ENCODE results near the gene PLVAP.

Gene PLVAP, protein sequence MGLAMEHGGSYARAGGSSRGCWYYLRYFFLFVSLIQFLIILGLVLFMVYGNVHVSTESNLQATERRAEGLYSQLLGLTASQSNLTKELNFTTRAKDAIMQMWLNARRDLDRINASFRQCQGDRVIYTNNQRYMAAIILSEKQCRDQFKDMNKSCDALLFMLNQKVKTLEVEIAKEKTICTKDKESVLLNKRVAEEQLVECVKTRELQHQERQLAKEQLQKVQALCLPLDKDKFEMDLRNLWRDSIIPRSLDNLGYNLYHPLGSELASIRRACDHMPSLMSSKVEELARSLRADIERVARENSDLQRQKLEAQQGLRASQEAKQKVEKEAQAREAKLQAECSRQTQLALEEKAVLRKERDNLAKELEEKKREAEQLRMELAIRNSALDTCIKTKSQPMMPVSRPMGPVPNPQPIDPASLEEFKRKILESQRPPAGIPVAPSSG

DNA sequence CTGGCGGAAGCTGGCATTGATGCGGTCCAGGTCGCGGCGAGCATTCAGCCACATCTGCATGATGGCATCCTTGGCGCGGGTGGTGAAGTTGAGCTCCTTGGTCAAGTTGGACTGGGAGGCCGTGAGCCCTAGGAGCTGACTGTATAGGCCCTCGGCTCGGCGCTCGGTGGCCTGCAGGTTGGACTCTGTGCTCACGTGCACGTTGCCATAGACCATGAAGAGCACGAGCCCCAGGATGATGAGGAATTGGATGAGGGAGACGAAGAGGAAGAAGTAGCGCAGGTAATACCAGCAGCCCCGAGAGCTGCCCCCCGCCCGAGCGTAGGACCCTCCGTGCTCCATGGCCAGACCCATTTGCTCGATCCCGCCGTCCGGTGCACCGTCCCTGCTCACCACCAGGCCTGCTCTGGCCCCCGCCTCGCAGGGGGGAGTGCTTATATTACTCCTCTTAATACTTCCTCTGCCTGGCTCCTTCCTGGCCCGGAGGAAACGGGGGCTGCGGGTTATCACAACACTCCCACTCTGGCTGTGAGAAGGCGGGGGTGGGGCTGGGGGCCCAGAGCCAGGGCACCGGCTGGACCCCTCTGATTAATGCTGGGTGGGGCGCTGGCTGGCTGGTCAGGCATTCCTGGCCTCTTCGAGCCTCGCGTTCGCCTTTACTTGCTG is at the start of gene PLVAP:
TSS of gene PLVAP (minus strand) at position 408 of the 666 bp plus-strand sequence. CDS start at position 354, 54 bp downstream.
- Histone ChIP-seq H3K9me3 (ENCODE audit: control insufficient read depth in 1 of 2, low read length in 2 of 2) (no peaks in the 10 kb centered on the region), H3K4me1 (ENCODE audit: control insufficient read depth in 1 of 2, insufficient read depth in 2 of 2, low read length in 2 of 2) (peaks cover 0 to 8% of the 10 kb centered on the region in 2 donors), H3K36me3 (ENCODE audit: control insufficient read depth in 1 of 2, insufficient read depth in 2 of 2, low read length in 2 of 2) (no peaks in the 10 kb centered on the region), H3K4me3 (ENCODE audit: low read depth in 1 of 2, low read length in 2 of 2) (peak within 1 kb of the TSS in 1 of 2 donors; percentile 43), H3K27me3 (ENCODE audit: control insufficient read depth in 1 of 2, insufficient read depth in 2 of 2, low read length in 2 of 2) (no peaks in the 10 kb centered on the region), H3K27ac (ENCODE audit: low read depth, low read length) (peak within 1 kb of the TSS; percentile 20), H3K9ac (ENCODE audit: low read depth in 1 of 2, low read length in 2 of 2) (no peak within 1 kb of the TSS)

DNA sequence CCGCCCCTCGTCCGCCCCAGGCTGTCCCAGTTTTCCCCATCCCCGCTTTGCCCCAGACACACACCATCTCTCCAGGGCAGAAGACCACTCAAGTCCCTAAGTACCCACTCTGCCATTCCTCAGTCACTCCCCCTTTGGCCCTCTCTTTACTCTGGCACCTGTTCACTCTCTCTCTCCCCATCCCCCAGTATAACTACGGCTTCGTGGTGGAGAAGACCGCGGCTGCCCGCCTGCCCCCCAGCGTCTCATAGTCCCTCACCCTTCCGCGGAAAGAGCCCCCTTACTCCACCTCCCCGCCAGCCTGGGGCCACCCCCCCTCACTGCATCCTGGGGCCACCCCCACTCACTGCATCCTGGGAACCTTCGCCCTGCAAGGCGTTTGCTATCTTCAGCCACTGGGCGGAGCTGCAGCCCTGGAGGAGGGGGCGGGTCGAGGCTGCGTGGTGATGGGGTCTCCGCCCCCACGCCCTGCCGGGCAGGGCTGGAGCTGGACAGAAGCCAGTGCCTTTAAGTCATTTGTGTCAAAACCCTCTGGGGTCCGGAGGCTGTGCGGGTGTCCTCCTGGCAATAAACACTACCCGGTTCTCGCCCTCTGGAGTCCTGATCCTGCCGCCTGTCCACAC is 47.7 kb upstream of the PLVAP start:
- Histone ChIP-seq H3K36me3 (ENCODE audit: control insufficient read depth in 1 of 2, insufficient read depth in 2 of 2, low read length in 2 of 2) (peaks cover 0 to 7% of the 10 kb centered on the region in 2 donors), H3K4me1 (ENCODE audit: control insufficient read depth in 1 of 2, insufficient read depth in 2 of 2, low read length in 2 of 2) (peaks cover 7% of the 10 kb centered on the region in 2 donors), H3K9me3 (ENCODE audit: control insufficient read depth in 1 of 2, low read length in 2 of 2) (no peaks in the 10 kb centered on the region), H3K27ac (ENCODE audit: low read depth, low read length) (no peak overlapping the region), H3K4me3 (ENCODE audit: low read depth in 1 of 2, low read length in 2 of 2) (no peak overlapping the region), H3K9ac (ENCODE audit: low read depth in 1 of 2, low read length in 2 of 2) (no peak overlapping the region), H3K27me3 (ENCODE audit: control insufficient read depth in 1 of 2, insufficient read depth in 2 of 2, low read length in 2 of 2) (no peaks in the 10 kb centered on the region)

DNA sequence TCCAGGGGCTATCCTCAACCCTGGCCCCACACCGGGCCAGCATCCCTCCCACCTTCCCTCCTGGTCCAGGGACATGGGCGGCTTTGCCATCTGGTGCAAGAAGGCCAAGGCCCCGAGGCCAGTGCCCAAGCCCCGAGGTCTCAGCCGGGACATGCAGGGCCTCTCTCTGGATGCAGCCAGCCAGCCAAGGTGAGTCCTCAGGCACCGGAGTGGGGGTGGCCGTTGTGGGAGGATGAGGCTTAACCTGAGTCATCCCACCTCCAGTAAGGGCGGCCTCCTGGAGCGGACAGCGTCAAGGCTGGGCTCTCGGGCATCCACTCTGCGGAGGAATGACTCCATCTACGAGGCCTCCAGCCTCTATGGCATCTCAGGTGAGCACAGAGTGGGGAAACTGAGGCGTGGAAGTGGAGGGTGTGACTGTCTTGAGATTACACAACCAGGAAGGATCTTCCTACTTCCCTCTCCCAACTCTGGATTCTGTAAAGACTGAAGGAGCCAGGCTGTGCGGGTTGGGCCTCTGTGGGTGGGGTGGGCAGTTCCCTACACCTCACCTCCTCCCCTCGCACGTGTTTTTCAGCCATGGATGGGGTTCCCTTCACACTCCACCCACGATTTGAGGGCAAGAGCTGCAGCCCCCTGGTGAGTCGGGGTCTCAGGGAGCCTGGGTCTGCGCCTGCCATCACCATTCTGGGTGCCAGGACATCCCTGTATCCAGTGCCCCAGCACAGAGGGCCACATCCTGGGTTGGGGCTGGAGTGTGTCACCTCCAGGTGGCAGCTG is 46.5 kb upstream of the PLVAP start:
- H3K27me3 ChIP-seq (ENCODE audit: control insufficient read depth in 1 of 2, insufficient read depth in 2 of 2, low read length in 2 of 2): no peaks in the 10 kb centered on the region
- H3K27ac ChIP-seq (ENCODE audit: low read depth, low read length): no peak overlapping the region
- no peak overlapping the region for H3K9ac ChIP-seq (ENCODE audit: low read depth in 1 of 2, low read length in 2 of 2)
- H3K36me3 ChIP-seq (ENCODE audit: control insufficient read depth in 1 of 2, insufficient read depth in 2 of 2, low read length in 2 of 2): peaks cover 0 to 7% of the 10 kb centered on the region in 2 donors
- no peaks in the 10 kb centered on the region for H3K9me3 ChIP-seq (ENCODE audit: control insufficient read depth in 1 of 2, low read length in 2 of 2)
- H3K4me1 ChIP-seq (ENCODE audit: control insufficient read depth in 1 of 2, insufficient read depth in 2 of 2, low read length in 2 of 2): peaks cover 12 to 13% of the 10 kb centered on the region in 2 donors
- H3K4me3 ChIP-seq (ENCODE audit: low read depth in 1 of 2, low read length in 2 of 2): no peak overlapping the region

DNA sequence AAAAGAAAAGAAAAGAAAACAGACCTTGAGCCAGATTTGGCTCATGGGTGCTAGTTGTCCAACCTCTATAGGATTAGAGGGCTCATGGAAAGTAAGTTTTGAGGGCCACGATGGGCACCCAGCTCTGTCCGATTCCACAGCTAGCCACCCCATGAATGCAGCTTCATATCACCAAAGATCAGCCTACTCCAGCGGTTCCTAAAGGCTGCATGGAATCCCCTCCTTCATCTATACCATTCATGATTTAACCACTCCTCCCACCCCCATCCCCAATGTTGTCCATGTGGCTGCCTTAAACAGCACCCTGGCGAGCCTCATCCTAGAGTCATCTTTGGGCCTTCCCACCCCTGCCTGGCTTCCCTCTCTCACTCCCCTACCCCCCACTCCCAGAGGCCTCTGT is 44.8 kb upstream of the PLVAP start:
- Histone ChIP-seq H3K4me1 (ENCODE audit: control insufficient read depth in 1 of 2, insufficient read depth in 2 of 2, low read length in 2 of 2) (peaks cover 12 to 13% of the 10 kb centered on the region in 2 donors), H3K27me3 (ENCODE audit: control insufficient read depth in 1 of 2, insufficient read depth in 2 of 2, low read length in 2 of 2) (no peaks in the 10 kb centered on the region), H3K9me3 (ENCODE audit: control insufficient read depth in 1 of 2, low read length in 2 of 2) (no peaks in the 10 kb centered on the region), H3K4me3 (ENCODE audit: low read depth in 1 of 2, low read length in 2 of 2) (no peak overlapping the region), H3K9ac (ENCODE audit: low read depth in 1 of 2, low read length in 2 of 2) (no peak overlapping the region), H3K27ac (ENCODE audit: low read depth, low read length) (no peak overlapping the region), H3K36me3 (ENCODE audit: control insufficient read depth in 1 of 2, insufficient read depth in 2 of 2, low read length in 2 of 2) (peaks cover 0 to 7% of the 10 kb centered on the region in 2 donors)

DNA sequence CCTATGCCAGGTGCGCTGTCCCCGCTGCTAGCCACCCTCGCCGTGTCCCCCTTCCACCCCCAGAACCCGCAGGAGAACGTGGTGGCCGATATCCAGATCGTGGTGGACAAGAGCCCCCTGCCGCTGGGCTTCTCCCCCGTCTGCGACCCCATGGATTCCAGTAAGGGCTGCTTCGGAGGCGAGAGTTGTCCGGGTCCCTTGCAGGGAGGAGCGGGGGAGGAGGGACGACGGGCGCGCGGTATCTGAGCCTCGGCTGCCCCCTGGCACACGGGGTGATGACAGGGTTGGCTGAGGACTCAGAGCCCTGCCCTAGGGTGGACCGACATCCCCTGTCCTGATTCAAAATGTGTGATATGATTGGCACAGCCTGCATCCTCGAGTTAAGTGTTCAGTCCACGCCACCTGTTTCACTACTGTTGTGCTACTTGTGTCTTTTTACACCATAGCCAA is 43.4 kb upstream of the PLVAP start:
- peaks cover 0 to 7% of the 10 kb centered on the region in 2 donors for H3K36me3 ChIP-seq (ENCODE audit: control insufficient read depth in 1 of 2, insufficient read depth in 2 of 2, low read length in 2 of 2)
- H3K4me1 ChIP-seq (ENCODE audit: control insufficient read depth in 1 of 2, insufficient read depth in 2 of 2, low read length in 2 of 2): peaks cover 12 to 13% of the 10 kb centered on the region in 2 donors
- no peaks in the 10 kb centered on the region for H3K9me3 ChIP-seq (ENCODE audit: control insufficient read depth in 1 of 2, low read length in 2 of 2)
- H3K27ac ChIP-seq (ENCODE audit: low read depth, low read length): no peak overlapping the region
- peak overlapping the region; percentile 89 to 91 for H3K4me3 ChIP-seq (ENCODE audit: low read depth in 1 of 2, low read length in 2 of 2)
- no peaks in the 10 kb centered on the region for H3K27me3 ChIP-seq (ENCODE audit: control insufficient read depth in 1 of 2, insufficient read depth in 2 of 2, low read length in 2 of 2)
- peak overlapping the region; percentile 69 to 77 for H3K9ac ChIP-seq (ENCODE audit: low read depth in 1 of 2, low read length in 2 of 2)

DNA sequence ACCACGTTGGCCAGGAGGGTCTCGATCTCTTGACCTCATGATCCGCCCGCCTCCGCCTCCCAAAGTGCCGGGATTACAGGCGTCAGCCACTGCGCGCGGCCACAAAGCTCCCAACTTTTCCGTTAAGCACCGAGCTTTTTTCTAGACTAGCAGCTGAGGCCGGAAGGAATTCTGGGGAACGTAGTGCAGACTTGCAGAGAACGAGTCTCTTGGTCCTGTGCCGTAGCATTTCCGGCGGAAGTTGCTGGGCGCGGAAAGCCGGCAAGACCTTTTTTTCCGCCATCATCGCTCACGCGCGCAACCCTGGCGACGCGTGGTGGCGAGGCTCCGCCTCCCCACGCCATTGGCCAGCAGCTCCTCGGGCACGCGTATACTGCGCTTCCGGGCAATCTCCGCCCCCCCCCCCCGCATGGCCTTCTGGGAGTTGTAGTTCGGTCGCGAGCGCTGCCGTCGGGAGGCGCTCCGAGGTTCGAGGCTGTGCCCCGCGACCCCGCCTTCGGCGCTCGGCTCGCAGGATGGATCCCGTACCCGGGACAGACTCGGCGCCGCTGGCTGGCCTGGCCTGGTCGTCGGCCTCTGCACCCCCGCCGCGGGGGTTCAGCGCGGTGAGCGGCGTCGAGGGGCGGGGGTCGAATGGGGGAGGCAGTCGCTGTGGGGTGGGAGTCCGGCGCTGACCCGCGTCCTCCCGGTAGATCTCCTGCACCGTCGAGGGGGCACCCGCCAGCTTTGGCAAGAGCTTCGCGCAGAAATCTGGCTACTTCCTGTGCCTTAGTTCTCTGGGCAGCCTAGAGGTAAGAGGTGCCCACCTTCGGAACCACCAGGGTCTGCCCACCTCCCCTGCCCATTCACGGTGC is 42.7 kb upstream of the PLVAP start, which contains the start of gene MVB12A:
TSS of gene MVB12A (plus strand) at position 427 of the 854 bp plus-strand sequence. CDS start at position 516, 89 bp downstream.
- Histone ChIP-seq H3K27me3 (ENCODE audit: control insufficient read depth in 1 of 2, insufficient read depth in 2 of 2, low read length in 2 of 2) (no peaks in the 10 kb centered on the region), H3K9ac (ENCODE audit: low read depth in 1 of 2, low read length in 2 of 2) (peak within 1 kb of the TSS; percentile 69 to 77), H3K4me1 (ENCODE audit: control insufficient read depth in 1 of 2, insufficient read depth in 2 of 2, low read length in 2 of 2) (peaks cover 12 to 13% of the 10 kb centered on the region in 2 donors)

DNA sequence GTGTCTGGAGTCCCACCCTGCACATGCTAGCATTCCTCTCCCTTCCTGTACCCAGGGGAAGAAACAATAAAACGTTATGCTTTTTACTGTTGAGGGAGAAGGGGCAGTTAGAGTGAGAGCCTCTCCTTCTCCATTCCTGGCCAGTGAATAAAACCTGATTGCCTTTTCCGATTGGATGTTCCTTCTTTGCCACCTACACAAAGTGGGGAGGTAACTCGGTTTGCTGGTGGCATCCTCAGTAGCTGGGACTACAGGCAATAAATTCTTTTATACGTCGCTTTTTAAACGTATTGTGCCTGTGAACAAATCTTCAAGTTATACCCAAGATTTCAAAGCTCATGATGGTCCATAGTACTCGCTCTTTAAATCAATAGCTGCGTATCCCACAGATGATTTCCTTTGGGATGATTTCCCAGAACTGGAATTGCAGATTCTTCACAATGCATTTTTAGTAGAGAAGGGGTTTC is 42.0 kb upstream of the PLVAP start:
- Histone ChIP-seq H3K4me3 (ENCODE audit: low read depth in 1 of 2, low read length in 2 of 2) (peak overlapping the region; percentile 69 to 78), H3K36me3 (ENCODE audit: control insufficient read depth in 1 of 2, insufficient read depth in 2 of 2, low read length in 2 of 2) (peaks cover 0 to 10% of the 10 kb centered on the region in 2 donors), H3K9me3 (ENCODE audit: control insufficient read depth in 1 of 2, low read length in 2 of 2) (no peaks in the 10 kb centered on the region), H3K27ac (ENCODE audit: low read depth, low read length) (peak overlapping the region; percentile 34), H3K27me3 (ENCODE audit: control insufficient read depth in 1 of 2, insufficient read depth in 2 of 2, low read length in 2 of 2) (no peaks in the 10 kb centered on the region), H3K4me1 (ENCODE audit: control insufficient read depth in 1 of 2, insufficient read depth in 2 of 2, low read length in 2 of 2) (peaks cover 12 to 13% of the 10 kb centered on the region in 2 donors), H3K9ac (ENCODE audit: low read depth in 1 of 2, low read length in 2 of 2) (peak overlapping the region; percentile 41 to 63)

More for the DNA sequence above, 42.7 kb upstream of the PLVAP start, which contains the start of gene MVB12A:
- Histone ChIP-seq H3K4me3 (ENCODE audit: low read depth in 1 of 2, low read length in 2 of 2) (peak within 1 kb of the TSS; percentile 89 to 91), H3K36me3 (ENCODE audit: control insufficient read depth in 1 of 2, insufficient read depth in 2 of 2, low read length in 2 of 2) (peaks cover 0 to 7% of the 10 kb centered on the region in 2 donors), H3K27ac (ENCODE audit: low read depth, low read length) (peak within 1 kb of the TSS; percentile 34), H3K9me3 (ENCODE audit: control insufficient read depth in 1 of 2, low read length in 2 of 2) (no peaks in the 10 kb centered on the region)

DNA sequence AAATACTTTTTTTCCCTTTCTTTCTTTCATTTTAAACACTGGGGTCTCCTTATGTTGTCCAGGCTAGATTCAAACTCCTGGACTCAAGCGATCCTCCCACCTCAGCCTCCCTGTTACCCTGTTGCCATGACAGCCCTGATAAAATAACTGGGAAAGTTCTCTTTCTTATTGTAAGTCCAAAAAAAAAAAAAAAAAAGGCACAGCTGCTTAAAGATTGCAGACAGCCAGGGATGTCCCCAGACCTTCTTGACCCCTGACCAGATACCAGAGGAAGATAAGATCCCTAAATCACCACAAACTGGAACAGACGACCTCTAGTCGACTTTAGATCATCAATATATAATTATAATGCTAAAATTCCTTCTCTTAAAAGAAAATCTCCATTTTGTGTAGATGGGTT is 41.6 kb upstream of the PLVAP start:
- Histone ChIP-seq H3K27ac (ENCODE audit: low read depth, low read length) (no peak overlapping the region), H3K4me3 (ENCODE audit: low read depth in 1 of 2, low read length in 2 of 2) (peak overlapping the region; percentile 69 to 78), H3K27me3 (ENCODE audit: control insufficient read depth in 1 of 2, insufficient read depth in 2 of 2, low read length in 2 of 2) (no peaks in the 10 kb centered on the region), H3K4me1 (ENCODE audit: control insufficient read depth in 1 of 2, insufficient read depth in 2 of 2, low read length in 2 of 2) (peaks cover 12 to 13% of the 10 kb centered on the region in 2 donors), H3K9me3 (ENCODE audit: control insufficient read depth in 1 of 2, low read length in 2 of 2) (no peaks in the 10 kb centered on the region), H3K9ac (ENCODE audit: low read depth in 1 of 2, low read length in 2 of 2) (no peak overlapping the region), H3K36me3 (ENCODE audit: control insufficient read depth in 1 of 2, insufficient read depth in 2 of 2, low read length in 2 of 2) (peaks cover 0 to 11% of the 10 kb centered on the region in 2 donors)

Measured in duodenal mucosa (tissue), 2 donors.